Activated naive CD8-positive, alpha-beta T cell treated with anti-CD3 and anti-CD28 coated beads, Interleukin-2, amount 50 U/mL, for 24 hours (primary cell): ENCODE results near the gene TRIM74.
"Not testable (repeated sequence)": the region's sequence is repeated elsewhere in the genome, so short reads cannot be mapped to it uniquely, and the experiment has no call there.

Source experiments
- ATAC-seq: fragments of 150-1000 bp; cut with Tn5 transposase; one replicate; pipeline ENCODE4 v1.10.0; 2021
- DNase-seq: peaks from one replicate; pipeline ENCODE4 v3.0.0; 2021
- H3K27ac Mint-ChIP-seq: one replicate; pipeline ENCODE4 v1.8.0; 2021; ENCODE audit warnings: mild to moderate bottlenecking, mixed read lengths
- H3K27me3 Mint-ChIP-seq: one replicate; pipeline ENCODE4 v1.8.0; 2021; ENCODE audit warnings: mixed read lengths
- H3K36me3 Mint-ChIP-seq: one replicate; pipeline ENCODE4 v1.8.0; 2021; ENCODE audit warnings: low read depth, mixed read lengths
- H3K4me1 Mint-ChIP-seq: one replicate; pipeline ENCODE4 v1.8.0; 2021; ENCODE audit warnings: mixed read lengths
- H3K4me3 Mint-ChIP-seq: one replicate; pipeline ENCODE4 v1.8.0; 2021; ENCODE audit warnings: mild to moderate bottlenecking, moderate library complexity, mixed read lengths
- H3K9me3 Mint-ChIP-seq: one replicate; pipeline ENCODE4 v1.8.0; 2021; ENCODE audit warnings: mixed read lengths

TRIM74 gene

DNA sequence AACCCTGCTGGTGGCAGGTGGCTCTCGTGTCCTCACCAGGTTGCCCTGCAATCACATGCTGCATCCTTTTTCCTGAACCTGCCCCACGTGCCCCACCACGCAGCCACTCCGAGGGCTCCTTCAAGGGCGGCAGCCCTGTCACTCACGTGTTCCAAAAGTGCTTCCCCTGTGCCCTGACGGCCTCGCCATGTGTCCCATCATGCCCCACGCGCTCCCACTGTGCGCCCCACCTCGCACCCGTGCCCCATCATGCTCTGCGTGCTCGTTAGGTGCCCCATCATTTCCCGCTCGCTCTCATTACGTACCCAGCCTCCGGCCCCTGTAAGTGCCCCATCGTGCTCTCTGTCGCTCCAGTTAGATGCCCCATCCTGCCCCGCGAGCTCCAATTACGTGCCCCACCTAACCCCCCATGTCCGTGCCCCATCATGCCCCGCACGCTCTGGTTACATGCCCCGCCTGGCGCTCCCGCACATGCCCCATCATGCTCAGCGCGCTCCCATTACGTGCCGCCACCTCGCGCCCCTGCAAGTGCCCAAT lies at the start of gene TRIM74:
Gene TRIM74 (minus strand): TSS at position 487 of the 537 bp plus-strand sequence. CDS start 3,309 bp downstream, outside the sequence.
- H3K4me1 Mint-ChIP-seq, H3K4me3 Mint-ChIP-seq, H3K9me3 Mint-ChIP-seq, ATAC-seq, H3K27ac Mint-ChIP-seq, DNase-seq, H3K36me3 Mint-ChIP-seq, H3K27me3 Mint-ChIP-seq: not testable (repeated sequence)

DNA sequence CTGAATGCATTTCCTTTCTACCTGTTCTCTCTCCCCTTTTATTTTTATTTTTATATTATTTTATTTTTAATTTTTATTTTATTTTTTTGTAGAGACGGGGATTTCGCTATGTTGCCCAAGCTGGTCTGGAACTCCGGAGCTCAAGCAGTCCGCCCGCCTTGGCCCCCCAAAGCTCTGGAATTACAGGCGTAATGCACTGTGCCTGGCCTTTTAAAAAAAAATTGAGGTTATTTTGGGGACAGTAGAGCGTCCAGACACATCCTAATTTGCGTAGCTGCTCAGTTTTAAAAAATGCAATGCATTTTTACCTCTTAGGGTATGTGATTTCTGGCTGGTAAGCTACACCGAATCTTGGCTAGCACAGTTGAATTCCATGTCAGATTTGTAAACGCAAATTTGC lies 37.2 kb upstream of the TRIM74 start:
- H3K36me3 Mint-ChIP-seq, H3K27ac Mint-ChIP-seq, H3K27me3 Mint-ChIP-seq, H3K9me3 Mint-ChIP-seq, DNase-seq, ATAC-seq: not testable (repeated sequence)
- Mint-ChIP-seq H3K4me3 (peak overlapping the region; percentile 59), H3K4me1 (peaks cover 11% of the 10 kb centered on the region)

DNA sequence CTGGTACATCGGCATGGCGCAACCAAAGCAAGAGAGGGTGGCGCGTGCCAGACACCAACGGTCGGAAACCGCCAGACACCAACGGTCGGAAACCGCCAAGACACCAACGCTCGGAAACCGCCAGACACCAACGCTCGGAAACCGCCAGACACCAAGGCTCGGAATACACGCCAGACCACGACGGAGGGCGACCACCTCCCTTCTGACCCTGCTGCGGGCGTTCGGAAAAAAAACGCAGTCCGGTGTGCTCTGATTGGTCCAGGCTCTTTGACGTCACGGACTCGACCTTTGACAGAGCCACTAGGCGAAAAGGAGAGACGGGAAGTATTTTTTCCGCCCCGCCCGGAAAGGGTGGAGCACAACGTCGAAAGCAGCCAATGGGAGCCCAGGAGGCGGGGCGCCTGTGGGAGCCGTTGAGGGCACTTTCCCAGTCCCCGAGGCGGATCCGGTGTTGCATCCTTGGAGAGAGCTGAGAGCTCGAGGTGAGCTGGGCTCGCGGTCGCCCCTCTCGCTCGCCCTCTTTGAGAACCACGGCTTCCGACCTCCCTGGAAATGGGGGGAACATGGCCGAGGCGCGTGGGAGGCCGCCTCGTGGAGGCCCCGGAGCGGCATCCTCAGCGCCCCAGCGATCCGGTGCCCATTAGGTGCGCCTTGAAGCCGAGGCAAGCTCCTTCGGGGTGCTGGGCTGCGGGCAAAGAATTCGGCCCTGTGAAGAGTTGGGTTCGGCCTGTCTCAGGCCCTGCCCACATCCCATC lies 36.6 kb upstream of the TRIM74 start:
- DNase-seq (peak; percentile 91), ATAC-seq (peak; percentile 91)
- not testable (repeated sequence) for H3K27me3 Mint-ChIP-seq, H3K36me3 Mint-ChIP-seq, H3K9me3 Mint-ChIP-seq
- Mint-ChIP-seq H3K4me3 (peak overlapping the region; percentile 95), H3K4me1 (peaks cover 11% of the 10 kb centered on the region), H3K27ac (peak overlapping the region; percentile 99)

DNA sequence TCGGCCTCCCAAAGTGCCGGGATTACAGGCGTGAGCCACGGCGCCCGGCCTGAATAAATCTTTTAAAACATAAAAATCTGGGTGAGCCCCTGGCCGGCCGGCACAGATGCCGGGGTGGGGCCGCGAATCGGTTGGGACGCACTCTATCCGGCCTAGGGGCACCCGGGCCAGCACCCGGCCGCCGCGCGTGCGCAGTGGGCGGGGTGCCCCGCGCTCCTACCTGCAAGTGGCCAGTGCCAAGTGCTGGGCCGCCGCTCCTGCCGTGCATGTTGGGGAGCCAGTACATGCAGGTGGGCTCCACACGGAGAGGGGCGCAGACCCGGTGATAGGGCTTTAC lies 36.1 kb upstream of the TRIM74 start:
- Mint-ChIP-seq H3K4me3 (peak overlapping the region; percentile 95), H3K27ac (peak overlapping the region; percentile 99), H3K4me1 (peaks cover 11% of the 10 kb centered on the region)
- not testable (repeated sequence) for H3K36me3 Mint-ChIP-seq, H3K27me3 Mint-ChIP-seq, H3K9me3 Mint-ChIP-seq
- peak; percentile 82 for DNase-seq
- peak; percentile 91 for ATAC-seq

DNA sequence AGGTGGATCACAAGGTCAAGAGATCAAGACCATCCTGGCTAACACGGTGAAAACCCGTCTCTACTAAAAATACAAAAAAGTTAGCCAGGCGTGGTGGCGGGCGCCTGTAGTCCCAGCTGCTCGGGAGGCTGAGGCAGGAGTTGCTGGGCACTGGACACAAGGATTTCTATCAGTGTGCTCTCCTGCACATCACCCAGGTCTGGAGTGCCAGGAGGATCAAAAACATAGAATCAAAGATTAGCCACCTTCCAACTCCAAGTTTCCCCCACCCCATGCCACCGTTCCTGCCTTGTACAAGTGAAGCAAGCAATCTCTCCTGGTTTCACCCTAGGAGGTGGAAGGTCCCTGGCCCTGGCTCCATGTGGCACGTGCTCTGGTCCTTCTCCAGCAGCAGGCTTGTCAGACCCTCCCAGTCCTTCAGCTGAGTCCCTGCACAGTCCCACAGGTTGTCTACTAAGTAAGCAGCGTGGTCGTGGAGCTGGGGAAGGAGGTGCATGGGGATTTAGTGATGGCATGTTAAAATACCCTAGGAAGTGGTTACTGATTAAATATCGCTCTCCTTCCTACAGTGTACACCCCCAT lies 28.7 kb upstream of the TRIM74 start:
- H3K27ac Mint-ChIP-seq, H3K4me3 Mint-ChIP-seq, H3K9me3 Mint-ChIP-seq, H3K4me1 Mint-ChIP-seq, H3K36me3 Mint-ChIP-seq, ATAC-seq, H3K27me3 Mint-ChIP-seq, DNase-seq: not testable (repeated sequence)

DNA sequence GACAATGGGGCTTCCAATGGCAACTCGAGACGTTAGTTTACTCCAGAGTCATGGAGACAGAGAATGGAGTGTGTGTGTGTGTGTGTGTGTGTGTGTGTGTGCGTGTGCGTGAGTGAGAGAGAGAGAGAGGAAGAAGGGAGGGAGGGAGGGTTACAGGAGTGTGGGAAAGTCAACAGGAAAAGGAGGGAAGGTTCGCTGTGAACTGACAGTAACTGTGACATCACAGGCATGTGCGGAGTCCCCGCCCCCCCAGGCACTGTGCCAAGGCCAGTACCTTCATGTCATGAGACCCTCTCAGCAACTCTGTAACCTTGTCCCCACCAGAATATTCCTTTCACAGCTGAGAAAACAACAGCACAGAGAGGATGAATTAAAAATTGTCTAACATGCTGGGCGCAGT lies 28.2 kb upstream of the TRIM74 start:
- not testable (repeated sequence) for H3K36me3 Mint-ChIP-seq

DNA sequence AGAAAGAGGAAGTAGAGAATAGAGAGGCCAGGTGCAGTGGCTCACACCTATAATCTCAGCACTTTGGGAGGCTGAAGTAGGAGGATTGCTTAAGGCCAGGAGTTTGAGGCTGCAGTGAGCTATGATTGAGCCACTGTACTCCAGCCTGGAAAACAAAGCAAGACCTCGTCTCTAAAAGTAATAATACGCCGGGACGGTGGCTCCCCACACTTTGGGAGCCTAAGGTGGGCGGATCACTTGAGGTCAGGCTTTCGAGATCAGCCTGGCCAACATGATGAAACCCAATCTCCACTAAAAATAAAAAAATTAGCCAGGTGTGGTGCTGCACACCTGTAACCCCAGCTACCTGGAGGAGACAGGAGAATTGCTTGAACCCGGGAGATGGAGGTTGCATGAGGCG lies 26.2 kb upstream of the TRIM74 start:
- not testable (repeated sequence) for H3K36me3 Mint-ChIP-seq, H3K27me3 Mint-ChIP-seq, H3K4me1 Mint-ChIP-seq, H3K27ac Mint-ChIP-seq, ATAC-seq, H3K9me3 Mint-ChIP-seq, DNase-seq, H3K4me3 Mint-ChIP-seq

More for the DNA sequence above, 28.2 kb upstream of the TRIM74 start:
- DNase-seq, H3K27ac Mint-ChIP-seq, ATAC-seq, H3K4me3 Mint-ChIP-seq, H3K27me3 Mint-ChIP-seq, H3K9me3 Mint-ChIP-seq, H3K4me1 Mint-ChIP-seq: not testable (repeated sequence)

DNA sequence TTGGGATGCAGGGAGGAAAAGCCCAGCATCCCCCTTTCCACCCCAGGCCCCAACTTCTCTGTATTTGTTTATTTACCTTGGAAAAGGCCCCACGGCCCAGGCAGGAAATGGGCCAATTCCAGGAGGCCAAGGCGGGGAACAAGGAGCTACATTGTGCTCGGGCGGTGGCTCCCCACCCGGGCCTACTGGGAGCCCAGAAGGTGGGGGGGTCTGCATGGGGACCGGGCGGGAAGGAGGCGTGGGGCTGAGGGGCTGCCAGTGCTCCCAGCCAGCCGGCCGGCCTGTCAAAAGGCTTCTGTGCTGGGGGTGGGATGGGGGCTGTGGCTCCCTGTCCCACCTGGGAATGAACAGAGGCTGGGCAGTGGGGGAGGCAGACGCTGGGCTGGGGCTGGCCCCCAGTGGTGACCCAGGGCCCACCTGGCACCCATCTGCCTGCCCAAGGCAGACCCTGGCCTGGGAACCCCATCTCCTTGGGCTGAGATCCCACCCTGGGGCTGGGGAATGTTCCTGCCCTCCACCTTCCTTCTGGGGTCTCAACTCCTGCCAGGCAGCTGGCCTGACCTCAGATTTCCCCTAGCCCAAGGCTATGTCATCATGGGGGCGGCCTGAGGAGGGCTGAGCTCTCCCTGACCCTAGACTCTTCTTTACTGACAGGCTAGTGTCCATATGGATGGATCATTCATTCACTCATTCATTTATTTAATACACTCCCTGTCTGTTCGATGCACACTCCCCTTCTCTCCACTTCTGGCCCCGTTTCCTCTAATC lies 21.1 kb upstream of the TRIM74 start:
- ATAC-seq, H3K27me3 Mint-ChIP-seq, H3K36me3 Mint-ChIP-seq, H3K4me3 Mint-ChIP-seq, H3K27ac Mint-ChIP-seq, H3K4me1 Mint-ChIP-seq, H3K9me3 Mint-ChIP-seq, DNase-seq: not testable (repeated sequence)

DNA sequence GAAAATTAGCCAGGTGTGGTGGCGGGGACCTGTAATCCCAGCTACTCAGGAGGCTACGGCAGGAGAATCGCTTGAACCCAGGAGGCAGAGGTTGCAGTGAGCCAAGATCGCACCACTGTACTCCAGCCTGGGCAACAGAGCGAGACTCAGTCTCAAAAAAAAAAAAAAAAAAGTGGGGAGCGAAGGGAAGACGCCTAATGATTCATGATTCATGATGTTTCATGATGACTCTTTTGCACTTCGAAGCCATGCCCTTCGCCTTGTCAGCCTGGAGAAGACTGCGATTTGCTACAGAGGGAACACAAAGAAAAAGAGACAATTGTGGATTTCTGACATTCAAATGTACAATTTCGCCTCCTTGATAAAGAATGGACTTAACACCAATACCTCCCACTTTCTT lies 12.8 kb upstream of the TRIM74 start:
- not testable (repeated sequence) for H3K36me3 Mint-ChIP-seq, H3K27ac Mint-ChIP-seq, H3K27me3 Mint-ChIP-seq, DNase-seq, H3K9me3 Mint-ChIP-seq, H3K4me1 Mint-ChIP-seq, ATAC-seq, H3K4me3 Mint-ChIP-seq

DNA sequence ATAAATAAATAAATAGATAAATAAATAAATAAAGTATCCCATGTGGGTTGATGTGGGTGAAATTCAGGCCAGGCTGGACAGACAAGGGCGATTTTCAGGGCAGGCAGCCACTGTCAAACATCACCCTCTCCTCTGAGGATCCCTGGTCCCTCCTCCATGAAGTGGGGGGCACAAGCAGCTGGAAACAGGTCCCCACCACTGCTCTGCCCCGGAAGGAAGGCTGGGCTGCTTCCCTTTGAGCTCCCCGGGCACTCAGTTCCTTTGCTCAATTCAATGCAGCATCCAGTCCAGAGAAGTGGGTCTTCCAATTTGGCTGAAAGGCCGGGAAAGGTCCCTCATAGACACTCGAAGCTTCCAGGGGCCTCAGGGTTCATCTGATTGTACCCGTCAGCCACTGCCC lies 11.1 kb upstream of the TRIM74 start:
- H3K36me3 Mint-ChIP-seq, H3K4me1 Mint-ChIP-seq, ATAC-seq, H3K9me3 Mint-ChIP-seq, H3K4me3 Mint-ChIP-seq, H3K27me3 Mint-ChIP-seq, H3K27ac Mint-ChIP-seq, DNase-seq: not testable (repeated sequence)

DNA sequence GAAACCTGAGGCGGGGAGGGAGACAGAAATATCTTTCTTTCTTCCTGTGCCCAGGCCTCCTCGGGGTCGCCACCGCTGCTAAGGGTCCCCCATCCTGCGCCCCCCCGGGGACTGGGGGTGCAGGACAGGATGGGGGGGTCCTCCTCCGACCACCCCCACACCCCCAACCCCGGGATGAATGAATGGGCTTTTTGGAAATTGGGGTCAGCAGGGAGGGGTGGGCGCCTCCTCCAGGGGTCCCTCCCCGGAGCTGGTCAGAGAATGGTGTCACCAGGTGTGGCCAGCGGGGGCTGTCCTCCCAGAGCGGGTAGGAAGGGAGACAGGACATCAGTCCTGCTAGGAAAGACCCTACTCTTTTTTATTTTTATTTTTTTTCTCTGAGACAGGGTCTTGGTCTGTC lies 7.2 kb upstream of the TRIM74 start:
- H3K4me1 Mint-ChIP-seq, ATAC-seq, DNase-seq, H3K27me3 Mint-ChIP-seq, H3K27ac Mint-ChIP-seq, H3K36me3 Mint-ChIP-seq, H3K4me3 Mint-ChIP-seq, H3K9me3 Mint-ChIP-seq: not testable (repeated sequence)

DNA sequence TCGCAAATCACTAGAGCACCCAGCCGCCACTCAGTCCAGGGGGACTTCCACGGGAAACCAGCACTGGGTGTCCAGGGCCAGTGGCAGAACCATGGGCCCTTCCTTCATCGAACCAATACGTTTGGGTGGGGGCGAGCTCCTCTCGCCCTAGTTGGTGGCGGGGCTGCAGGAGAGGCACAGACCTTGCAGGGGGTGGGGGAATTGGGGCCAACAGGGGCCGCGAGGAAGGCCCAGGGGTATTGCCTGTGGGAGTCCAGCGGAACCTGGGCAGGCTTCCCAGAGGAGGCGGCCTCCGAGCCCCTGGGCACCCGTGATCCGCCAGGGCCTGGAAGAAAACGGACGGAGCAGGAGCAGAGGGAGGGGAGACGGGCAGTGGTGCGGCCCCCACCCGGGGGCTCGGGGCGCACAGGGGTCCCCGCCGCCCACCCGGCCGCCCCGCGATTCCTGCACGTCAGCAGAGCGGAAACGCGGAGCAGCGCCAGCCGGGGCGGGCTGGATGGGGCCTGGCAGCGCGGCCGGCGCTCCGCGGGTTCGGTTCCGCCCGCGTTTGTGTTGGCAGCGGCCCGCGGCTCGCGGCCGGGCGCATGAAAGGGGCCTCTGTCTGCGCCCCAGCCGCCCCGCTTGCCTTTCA lies 6.5 kb upstream of the TRIM74 start:
- not testable (repeated sequence) for H3K4me3 Mint-ChIP-seq, H3K27me3 Mint-ChIP-seq, H3K36me3 Mint-ChIP-seq, H3K4me1 Mint-ChIP-seq, ATAC-seq, H3K9me3 Mint-ChIP-seq, DNase-seq, H3K27ac Mint-ChIP-seq

DNA sequence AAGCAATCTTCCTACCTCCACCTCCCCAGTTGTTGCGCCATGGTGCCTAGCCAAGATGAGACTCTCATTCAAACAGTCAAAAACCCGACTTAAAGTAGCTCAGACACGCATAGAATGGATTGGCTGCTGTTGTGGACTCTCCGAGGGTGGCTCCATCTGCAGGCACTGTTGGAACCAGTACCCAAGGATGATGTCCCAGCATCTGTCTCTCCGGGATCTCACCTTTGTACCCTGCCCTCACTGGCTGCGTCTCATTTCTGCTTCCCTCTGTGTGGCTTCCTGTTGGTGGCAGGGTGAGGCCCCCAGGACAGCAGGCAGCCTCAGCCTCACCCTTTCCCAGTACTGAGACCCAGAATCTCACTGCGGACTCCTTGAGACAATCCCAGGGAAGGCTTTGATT lies 5.5 kb upstream of the TRIM74 start:
- not testable (repeated sequence) for H3K27me3 Mint-ChIP-seq, ATAC-seq, DNase-seq, H3K4me3 Mint-ChIP-seq, H3K27ac Mint-ChIP-seq, H3K4me1 Mint-ChIP-seq, H3K9me3 Mint-ChIP-seq, H3K36me3 Mint-ChIP-seq

DNA sequence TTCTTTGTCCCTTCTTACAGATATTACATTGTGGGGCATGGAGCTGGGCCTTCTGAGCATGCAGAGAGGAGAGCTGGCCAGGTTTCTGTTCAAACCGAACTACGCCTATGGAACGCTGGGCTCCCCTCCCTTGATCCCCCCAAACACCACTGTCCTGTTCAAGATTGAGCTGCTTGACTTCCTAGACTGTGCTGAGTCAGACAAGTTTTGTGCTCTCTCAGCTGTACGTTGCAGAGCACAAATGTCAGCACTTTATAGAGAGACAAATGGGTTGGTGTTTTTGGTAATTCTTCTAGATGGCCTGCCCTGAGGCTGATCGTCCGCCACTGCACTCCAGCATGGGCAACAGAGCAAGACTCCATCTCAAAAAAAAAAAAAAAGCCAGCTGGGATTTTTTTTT lies 2.2 kb upstream of the TRIM74 start:
- not testable (repeated sequence) for H3K27me3 Mint-ChIP-seq, H3K36me3 Mint-ChIP-seq, H3K9me3 Mint-ChIP-seq, ATAC-seq, H3K4me1 Mint-ChIP-seq, H3K4me3 Mint-ChIP-seq, DNase-seq, H3K27ac Mint-ChIP-seq
